Measurements from ENCODE around the gene AUTS2.

Gene AUTS2

DNA sequence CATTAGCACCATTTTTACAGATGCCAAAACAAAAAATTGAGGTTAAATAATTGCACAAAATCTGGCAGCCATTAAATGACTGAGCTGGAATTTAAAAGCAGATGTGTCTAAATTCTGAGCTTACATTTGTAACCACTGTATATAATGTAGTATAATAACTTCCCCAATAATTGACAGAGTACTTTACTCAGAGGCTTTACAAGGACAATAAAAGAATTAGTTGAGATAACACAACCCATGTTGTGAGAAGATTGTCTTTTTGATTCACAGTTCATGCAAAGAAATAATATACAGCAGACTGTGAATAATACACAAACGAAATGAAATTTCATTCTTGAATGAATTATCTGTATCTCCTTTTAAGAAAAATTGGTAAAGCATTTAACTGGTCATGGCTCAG is 417.1 kb downstream of the AUTS2 start:
- no peak for DNase-seq

DNA sequence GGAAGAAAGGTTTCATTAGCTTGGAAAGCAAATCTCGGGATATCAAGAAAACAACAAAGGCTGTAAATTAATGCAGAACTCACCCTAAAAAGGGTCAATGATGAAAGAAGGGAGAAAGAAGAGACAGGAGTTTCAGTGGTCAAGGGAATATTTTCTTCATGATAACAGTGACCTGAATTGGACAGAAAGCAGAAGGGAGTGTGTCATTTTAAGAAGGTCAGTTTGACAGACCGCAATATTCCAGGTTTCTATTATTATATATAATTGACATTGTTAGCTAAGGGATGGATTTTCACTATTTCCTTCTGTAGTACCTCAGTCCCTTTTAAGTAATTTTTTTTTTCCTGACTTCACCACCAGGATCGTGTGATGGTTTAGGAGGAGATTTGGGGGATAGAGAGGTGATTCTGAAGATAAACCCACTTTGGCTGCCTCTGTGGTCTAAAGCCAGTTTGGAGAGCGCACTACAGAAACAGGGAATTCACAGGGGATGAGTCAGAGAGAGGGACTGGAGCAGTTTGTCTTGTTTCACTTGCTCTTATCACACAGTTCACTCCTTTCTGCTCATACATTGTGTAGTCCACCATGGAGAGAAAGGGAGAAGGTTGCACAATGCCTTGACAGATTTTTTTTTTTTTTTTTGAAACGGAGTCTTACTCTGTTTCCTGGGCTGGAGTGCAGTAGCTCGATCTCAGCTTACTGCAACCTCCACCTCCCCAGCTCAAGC is 417.9 kb downstream of the AUTS2 start:
- DNase-seq: no peak

DNA sequence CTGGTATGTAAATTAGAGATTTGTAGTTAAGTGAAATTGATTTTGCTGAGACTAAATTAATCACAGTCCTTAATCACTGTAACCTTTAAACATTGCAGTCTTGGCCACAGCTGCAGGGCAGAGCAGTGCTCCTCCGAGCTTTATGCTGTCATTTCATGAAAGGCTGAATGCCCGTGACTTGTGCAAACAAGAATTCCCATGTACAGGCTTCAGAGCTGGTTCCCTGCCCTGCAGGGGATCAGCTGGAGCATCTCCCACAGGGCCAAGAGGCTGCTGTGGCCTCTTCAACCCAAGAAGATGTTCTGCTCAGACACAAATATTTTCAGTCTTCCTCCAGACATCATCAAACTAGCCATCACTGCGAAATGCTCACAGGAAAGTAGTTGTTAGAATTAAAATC is 419.1 kb downstream of the AUTS2 start:
- no peak for DNase-seq

DNA sequence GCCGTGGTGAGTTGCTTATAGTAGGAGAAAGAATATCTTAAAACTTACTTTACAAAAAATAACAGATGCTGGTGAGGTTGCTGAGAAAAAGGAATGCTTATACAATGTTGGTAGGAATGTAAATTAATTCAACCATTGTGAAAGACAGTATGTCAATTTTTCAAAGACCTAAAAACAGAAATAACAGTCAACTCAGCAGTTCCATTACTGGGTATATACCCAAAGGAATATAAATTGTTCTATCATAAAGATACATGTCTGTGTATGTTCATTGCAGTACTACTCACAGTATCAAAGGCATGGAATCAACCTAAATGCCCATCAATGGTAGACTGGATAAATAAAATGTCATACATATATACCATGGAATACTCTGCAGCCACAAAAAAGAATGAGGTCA is 420.4 kb downstream of the AUTS2 start:
- DNase-seq: no peak

DNA sequence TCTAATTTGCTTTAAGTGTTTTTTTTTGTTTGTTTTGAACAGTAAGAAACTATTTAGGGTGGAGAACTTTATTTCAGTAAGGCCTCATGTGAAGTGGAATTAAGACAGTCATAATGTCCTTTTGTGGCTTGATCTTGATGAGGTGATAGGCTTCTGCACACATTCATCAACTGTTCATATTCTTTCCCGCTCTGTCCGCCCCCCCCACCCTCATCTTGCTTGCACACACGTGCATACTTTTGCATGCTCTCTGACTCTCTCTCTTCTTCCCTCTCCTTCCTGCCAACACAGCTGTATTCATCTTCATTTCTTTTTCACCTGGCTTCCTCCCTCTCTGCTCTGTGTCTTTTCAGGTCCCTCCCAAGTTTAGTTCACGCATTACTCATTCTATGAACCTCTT is 429.6 kb downstream of the AUTS2 start:
- no peak for DNase-seq

DNA sequence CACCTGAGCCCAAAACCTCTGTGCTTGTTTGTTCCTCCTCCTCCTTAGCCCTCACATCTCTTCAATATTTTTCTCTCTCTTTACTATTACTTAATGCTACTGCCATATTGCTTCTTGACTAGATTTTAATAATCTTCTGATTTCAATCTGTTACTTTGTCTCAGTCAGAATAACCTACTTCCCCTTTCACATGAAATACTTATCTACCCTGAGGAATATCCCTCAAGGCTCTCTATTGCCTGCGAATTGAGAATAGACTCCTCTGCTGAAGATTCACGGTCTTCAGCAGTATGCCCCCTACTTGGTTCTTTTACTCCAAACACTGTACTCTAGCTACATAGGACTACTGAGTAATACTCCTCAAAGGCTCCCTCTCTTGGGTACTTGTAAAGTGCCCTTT is 430.3 kb downstream of the AUTS2 start:
- no peak for DNase-seq

DNA sequence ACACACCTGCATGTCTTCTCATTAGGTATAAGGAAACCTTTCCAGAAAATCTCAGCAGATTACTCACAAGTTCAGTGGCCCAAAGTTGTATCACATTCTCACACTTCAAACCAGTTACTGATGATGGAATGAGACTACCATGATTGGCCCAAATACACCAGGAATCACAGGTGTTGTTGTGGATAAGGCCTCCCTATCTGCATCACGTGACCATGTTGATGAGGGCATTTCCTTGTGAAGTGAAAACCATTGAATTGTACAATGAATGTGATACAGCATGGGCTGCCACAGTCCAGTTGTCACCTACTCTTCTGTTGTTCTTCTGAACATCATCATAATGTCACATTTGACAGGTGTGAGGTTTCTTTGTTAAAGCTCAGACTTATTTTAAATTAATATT is 431.7 kb downstream of the AUTS2 start:
- DNase-seq: no peak

DNA sequence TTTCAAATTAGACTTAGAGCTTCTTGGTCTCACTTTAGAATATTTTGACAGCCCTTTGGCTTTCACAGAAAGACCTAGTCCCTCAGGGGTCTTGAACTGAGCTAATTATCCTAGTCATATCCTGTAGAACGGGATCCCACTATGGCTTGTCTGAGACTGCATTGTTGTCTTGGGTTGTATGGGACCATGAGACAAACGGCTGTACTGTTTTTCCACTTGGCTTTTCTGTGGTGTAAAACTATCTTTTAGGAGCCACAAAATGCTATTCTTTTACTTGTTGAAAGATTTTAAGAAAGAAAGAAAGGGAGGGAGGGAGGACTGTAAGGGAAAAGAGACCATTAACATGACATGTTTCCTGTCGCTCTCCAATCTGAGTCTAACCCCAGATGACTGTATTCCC is 432.5 kb downstream of the AUTS2 start:
- DNase-seq: no peak

DNA sequence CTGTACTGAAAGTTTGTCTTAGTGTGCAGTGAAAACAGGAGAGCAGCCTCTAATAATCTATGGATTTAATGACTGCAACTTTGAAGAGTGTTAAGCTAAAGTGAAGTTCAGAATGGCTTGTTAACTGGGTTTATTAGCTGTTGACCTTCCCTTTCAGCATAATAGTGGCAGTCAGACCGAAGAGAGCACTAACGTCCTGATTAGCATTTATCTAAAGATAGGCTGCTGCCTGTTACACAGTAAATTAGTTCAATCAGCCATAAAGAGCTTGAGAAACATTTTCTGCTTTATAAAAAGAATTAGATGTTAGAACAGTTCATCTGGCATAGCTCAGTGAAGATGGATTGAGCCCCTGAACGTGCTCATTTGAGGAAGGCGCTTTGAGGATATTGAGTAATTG is 433.0 kb downstream of the AUTS2 start:
- no peak for DNase-seq

DNA sequence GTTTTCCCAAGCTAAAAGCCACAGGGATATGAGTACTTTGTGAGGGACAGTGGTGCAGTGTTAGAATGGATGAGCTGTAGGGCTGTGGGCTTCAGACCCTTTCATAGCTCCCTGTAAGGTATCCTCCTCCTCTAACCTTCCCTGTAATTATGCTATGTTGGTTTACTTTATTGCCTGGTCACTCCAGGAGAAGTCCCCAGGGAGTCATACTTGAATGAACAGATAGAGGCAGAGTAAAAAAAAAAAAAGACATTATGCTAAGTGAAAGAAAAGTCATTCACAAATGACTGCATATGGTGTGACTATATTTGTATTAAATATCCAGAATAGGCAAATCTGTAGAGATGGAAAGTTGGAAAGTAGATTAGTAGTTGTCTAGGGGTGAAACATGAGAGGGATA is 434.4 kb downstream of the AUTS2 start:
- no peak for DNase-seq

DNA sequence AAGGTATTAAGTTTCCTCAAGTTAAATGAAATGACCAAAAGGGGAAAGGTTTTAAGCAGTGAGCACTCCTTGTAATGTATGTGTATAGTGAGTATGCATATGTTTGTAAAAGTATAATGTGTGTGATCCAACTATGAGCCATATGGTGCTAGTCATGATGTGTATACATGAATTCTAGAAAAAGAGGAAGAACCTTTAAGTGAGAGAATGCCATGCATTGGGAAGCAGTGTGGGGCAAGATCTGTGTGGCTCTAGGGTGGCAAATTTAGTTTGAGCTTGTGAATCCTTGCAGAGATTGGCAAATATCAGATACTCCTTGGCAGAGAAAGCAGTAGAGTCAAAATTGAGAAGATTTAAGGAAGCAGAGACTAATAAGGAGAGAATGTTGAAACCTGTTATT is 435.0 kb downstream of the AUTS2 start:
- DNase-seq: peak in 1 of 2 donors; percentile 2

DNA sequence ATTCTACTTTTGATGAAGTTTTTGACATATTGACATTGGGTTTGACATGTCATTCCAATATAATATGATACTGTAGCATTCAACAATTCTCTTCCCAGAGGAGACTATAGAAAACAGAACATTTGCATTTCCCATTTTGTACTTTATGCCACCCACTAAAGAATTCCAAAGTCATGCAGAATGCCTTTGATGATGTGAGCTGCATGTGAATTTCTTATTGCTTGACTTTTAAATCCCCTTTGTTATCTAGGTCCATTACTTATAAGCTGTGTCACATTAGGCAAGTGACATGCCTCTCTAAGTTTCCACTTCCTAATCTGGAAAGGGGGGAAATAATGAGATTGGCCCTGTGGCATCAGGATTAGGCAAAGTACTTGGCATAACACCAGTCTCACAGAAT is 436.7 kb downstream of the AUTS2 start:
- no peak for DNase-seq

DNA sequence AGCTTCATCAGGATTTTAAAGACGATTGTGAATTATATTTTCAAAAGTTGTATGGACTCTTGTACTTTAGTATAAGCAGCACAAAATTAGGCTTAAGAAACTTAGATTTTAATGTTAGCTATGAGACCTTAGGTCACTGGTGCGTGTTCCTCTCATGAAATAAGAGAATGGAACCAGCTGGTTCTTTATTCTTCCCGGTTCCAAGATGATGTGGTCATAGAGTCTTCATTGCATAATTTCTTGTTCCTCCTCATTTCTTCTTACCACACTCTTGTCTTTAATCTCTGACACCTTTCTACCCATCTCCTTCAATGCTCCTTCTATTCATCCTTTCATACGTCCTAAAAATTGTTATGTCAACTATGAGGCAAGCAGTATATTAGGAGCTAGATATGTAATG is 437.2 kb downstream of the AUTS2 start:
- DNase-seq: peak in 1 of 2 donors; percentile 2

DNA sequence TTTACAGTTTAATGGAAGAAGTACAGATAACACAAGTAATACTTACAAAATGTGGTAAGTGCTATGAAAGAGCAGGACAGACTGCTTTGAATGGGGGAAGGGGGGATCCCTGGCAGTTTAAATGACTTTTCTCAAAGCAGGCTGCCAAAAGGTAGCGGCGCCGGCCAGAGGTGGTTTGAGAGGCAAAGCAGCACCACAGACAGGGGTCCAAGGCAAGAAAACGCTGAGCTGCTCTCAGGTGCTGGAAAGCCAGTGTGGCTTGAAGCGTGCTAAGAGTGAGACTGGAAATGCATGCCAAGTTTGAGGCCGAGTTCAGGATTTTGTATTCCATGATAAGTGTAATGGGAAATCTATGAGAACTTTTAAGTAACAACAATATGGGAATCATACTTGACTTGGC is 437.7 kb downstream of the AUTS2 start:
- no peak for DNase-seq

DNA sequence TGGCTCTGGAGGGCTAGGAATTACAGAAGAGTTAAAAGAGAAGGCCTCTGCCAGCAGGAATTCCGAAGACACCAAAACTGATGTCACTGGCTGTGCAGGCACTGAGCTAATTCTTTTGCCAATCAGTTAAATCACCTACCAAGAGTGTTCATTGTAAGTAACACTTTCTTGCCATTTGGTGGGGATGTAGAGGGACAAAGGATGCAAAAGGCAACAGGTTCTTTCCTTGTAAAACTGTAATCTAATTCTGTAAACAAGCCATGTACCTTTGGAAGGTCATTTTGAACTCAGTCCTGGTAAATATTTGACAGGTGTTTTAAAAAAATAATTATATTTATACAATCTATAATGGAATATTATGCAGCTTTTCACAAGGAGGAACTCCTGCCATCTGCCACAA is 438.4 kb downstream of the AUTS2 start:
- no peak for DNase-seq

DNA sequence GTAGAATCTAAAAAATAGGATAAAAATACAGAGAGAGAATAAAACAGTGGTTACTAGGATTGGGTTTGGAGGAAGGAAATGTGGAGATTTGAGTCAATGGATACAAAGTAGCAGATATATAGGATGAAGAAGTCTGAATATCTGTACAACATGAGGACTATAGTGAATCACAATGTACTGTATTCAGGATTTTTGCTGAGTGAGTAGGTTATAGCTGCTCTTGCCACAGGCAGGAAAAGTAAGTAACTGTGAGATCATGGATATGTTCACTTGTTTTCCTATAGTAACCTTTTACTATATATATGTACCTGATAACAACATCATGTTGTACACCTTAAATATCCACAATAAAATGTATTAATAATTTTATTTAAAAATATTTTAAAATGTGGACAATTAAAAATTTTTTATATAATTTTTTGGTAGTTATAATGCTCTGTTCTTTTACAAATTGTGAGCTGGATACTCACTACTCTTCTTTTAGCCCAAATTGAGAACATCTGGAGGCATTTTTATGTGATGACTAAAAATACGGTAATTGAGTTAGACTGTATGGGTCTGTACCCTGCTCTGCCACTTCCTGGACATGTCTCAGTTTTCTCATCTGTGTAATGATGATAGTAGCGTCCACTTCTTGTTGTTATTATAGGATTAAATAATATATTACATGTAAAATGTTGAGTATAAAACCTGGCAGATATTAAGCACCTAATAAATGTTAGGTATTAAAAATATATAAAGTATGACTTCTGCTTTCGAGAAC is 439.1 kb downstream of the AUTS2 start:
- DNase-seq: no peak

DNA sequence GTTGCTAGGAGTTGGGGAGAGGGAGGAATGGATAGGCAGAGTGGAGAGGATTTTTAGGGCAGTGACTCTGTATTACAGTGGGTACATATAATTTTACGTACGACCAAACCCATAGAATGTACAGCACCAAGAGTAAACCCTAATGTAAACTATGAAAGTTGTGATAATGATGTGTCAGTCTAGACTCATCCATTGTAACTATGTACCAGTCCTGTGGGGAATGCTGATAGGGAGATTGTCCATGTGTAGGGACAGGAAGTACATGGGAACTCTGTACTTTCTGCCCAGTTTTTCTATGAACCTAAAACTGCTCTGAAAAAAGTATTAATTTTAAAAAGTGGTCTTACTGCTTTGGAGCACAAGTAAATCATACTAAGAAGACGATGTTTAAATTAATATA is 441.8 kb downstream of the AUTS2 start:
- no peak for DNase-seq

DNA sequence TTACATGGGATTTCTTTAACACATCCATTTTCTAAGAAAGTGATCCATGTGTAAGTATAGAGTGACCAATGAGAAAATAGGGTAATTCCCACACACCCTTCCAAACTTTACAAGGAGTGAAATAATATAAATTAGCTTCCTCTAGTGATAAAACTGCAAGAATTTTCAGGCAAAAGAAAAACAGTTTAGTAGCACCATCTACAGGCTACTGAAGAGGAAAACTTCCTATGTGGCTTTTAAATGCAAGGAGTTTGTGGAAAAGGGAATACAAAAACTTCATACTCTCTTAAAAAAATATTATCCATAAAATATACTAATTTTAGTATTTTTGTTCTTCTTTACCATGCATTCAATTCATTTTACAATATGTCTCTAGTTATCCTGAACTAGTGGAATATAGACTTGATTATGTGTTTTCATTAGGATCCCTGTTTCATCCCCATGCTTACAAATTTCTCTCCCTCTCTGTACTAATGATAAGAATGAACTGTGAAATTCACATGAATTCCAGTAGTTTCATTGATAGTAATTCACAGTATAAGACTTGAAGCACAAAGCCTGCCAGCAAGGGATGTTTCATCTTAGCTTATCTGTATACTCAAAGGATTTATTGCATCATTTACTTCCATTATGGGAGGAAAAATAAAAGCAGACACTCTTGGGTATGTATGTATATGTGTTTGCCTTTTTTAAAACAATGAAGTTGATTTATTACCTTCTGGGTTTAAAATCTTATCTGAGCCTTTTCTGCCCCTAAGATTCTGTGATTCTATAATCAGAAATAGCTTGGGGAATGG is 442.9 kb downstream of the AUTS2 start:
- peak; percentile 24 to 29 for DNase-seq

DNA sequence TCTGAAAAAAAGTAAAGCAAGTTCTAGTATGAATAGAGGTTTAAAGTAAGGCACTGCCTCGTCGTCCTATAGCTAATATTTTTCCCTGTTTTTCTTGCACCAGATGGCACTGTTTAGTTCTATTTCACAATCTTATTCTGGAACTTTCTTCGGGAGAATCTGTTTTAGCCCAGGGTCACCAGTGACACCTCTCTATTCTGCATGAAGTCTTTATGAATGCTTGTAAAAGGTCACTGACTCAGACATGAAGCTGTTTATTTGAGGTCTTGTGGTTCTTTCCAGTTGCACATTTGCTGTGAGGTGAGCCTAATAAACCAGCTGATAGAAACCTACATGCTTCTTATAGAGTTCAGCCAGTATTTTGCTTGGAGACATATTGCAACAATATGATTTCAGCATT is 444.3 kb downstream of the AUTS2 start:
- no peak for DNase-seq

DNA sequence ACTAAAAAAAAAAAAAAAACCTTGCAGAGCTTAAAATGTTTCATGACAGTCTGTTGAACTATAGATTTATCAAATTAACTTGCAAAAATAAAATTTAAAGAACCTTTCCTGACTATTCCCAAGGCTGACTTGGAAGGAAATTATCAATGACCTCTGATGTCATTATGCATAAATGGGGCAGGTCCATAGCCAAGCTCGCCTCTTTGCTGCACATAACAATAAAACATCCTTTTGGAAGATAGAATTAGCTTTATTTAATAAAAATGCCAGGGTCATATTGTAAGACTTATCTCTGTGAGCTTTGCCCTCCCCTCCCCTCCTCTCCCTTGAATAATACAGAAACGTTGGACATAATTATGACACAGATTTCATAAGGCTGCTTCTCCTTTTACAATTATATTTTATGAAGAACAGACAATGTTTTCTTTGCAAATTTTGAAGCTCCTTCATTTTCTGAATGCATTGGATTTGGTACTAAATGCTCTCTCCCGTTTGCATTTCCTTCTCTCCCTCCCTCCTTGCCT is 444.8 kb downstream of the AUTS2 start:
- DNase-seq: no peak

DNA sequence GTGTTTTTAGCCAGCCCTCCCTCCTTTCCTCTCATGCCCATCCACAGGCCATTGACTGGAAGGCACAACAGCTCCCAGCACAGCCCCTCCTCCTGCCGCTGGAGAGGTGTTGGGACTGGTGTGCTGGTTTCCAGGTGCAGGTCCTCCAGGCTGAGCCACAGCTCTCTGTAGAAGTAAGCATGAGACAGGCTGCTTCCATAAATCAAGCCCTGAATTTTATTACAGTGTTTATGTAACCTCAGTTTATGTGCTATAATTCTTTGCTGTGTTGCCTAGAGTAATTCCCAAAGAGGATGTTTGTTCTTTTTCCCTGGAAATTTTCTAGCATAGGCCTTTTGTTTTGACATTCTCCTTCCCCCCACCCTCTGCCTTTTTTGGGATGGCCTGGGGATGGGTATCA is 445.8 kb downstream of the AUTS2 start:
- no peak for DNase-seq

DNA sequence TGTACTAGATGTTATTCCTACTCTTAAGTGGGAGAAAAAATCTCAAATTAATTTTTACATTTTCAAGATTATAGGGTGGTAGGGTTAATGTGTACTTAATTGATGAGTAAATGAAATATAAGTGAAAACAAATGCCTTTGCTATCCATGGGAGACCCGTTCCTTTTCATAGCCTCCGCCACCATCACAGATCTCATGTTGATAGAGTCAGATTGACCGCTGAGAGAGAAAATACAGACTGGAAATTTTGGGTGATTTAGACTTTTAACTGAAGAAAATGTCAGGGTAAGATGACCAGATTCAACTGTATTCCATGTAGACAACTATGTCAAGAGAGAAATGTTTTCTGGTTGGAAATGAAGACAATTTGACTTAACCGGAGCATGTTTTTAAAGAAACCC is 446.2 kb downstream of the AUTS2 start:
- no peak for DNase-seq

DNA sequence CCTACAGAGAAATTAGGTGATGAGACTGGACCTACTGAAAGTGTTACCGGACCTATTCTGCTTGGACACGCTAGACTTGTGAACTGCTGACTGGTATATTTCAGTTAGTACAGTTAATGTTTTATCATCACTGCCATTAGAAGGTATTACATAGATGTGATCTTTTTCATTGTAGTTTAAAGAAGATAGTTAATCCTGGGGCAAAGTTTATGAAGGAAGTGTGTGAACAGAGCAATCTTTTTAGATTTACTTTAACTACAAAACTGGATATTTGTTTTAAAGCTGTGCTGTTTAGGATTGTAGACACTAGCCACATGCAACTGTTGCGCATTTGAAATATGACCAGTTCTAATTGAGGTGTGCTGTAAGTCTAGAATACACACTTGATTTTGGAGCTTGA is 446.7 kb downstream of the AUTS2 start:
- no peak for DNase-seq

DNA sequence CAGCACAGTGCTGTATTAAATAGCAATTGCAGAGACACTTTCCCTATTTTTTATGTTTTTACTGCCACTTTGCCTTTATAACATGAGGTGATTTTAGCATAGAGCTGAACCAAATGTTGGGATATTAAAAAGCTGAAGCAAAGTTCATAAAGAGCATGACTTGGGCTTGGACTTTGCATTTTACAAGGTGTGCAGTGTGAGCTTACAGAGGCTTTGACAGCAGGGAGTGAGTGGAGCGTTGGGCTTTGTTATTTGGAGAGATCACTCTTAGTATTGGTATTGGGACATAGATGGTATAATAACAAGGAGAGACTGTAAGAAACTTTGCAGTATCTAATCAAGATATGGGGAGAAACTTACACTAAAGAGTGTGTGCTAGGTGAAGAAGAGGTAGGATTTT is 449.1 kb downstream of the AUTS2 start:
- no peak for DNase-seq

Measured in inflammatory macrophage treated with lipopolysaccharide for 1 hour (primary cell).